ENCODE data around the gene CINP.

The CINP gene

DNA sequence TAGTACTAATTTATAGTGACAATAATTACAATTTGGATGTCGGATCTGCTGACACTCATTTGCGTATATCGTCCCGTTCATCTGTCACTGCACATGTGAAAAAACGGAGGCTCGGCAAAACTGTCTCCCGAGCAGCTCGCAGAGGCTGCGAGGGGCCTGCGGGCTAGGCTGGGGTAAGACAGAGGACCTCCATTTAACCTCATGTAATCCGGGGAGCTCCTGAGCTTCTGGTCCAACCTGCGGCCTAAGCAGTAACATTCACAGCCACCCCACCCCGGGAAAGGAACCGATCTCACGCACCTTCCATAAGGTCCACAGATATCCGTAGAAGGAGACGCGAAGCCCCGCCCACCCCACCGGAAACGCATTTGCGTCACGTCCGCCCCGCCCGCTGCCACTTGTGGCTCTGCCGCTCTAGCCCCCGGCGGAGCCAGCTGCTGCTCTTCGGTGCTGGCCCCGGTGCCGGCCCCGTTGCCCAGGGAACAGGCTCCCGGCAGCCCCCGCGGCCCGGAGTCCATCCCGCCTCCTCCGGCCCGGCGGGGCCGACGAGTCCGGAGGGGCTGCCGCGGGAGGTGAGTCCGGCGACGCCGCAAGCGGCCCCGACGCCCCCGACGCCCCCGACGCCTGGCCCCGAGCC is at the start of gene CINP, which contains the start of gene TECPR2:
Gene CINP, minus strand, starts transcription at position 346 of the 637 bp plus-strand sequence. Its CDS starts 39 bp downstream, at position 307.
Gene TECPR2, plus strand, starts transcription at position 397 of the 637 bp plus-strand sequence. CDS start 13,781 bp downstream, outside the sequence.
- DNase-seq (ENCODE audit: low spot score): peak; percentile 99

DNA sequence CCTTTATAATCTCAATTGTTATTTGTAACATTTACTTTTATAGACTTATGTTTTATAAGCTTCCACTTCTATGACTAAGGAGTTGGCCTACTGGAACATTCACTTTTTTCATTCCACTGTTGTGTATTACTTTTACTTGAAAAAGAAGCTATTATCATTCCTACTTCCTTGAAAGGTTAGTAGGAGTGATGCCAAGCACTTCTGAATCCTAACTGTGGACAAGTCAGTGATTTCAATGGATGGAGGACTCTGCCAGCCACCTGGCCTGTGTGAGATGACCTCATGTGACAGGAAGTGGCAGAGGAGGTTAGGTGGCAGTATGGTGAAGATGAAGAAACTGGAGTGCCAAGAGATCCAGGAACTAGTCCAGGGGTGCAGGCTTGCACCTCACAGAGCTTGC is 46.0 kb upstream of the CINP start:
- DNase-seq (ENCODE audit: low spot score): no peak

DNA sequence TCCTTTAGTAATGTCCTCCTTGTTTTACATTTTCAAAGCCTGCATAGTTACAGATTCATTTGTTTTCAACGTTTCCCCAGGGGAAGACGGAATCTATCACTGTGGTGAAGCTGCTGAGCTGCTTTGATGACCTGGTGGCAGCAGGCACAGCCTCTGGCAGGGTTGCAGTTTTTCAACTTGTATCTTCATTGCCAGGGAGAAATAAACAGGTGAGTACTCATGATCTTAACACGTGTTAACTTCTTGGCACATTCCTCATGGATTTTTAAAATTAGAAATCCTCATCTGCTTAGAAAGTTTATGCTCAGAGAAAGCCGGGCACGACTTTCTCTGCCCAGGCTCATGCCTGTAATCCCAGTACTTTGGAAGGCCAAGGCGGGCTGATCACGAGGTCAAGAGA is 44.6 kb upstream of the CINP start:
- DNase-seq (ENCODE audit: low spot score): no peak

DNA sequence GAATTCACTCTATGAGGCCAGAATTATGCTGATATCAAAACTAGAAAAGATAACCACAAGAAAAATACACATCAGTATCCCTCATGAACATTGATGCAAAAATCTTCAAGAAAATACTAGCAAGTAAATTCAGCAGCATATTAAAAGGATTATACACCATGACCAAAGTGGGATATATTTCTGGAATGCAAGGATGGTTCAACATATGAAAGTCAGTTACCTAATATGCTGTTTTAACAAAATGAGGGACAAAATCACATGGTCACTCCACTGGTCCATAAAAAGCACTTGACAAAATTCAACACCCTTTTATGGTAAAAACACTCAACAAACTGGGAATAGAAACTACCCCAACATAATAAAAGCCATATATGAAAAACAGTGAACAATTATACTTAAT is 40.3 kb upstream of the CINP start:
- DNase-seq (ENCODE audit: low spot score): no peak

DNA sequence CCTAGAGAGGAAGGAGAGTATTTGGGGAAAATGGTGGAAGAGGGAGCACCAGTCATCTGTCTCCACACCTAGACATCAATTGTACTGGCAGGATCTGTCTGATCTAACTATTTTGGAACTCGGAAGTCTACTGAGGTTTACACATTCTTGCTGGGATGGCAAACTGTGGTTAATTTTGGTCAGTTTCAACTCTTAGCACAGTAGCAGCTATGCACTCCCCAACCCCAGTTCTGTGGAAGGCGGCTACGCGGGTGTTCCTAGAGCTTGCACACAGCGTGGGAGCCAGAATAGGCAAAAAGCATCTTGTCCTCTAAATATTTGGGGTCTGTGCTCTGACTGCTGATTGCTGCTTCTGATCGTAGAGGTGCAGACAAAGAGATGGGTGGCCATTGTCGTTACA is 33.8 kb upstream of the CINP start:
- DNase-seq (ENCODE audit: low spot score): no peak

DNA sequence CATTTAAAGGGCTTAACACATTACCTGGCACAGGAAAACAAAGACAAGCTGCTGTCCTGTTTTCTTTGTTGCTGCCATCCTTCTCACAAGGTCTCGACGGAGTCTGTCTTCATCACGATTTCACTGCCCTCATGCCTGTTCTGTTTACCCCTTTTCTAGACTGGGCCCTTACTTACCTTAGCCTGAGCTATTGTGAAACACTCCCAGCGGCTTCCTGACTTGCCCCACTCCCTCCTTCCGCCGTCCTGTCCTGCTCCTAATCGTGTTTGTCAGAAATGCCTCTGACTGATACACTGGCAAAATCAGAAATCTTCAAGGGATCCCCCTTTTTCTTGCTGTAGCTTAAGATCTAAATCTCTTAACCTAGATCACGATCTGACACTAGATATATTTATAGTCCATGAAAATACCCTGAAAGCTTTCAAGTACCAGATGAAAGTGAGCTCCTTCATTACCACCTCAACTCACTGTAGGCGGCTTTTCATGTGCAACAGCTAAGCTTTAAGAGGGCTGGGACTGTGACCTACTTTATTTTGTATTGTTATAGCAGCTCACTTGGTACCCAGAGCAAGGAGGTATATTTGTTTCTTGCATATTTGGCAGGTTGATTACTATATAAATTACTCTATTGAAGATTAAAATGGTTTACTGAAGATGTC is 32.2 kb upstream of the CINP start:
- no peak for DNase-seq (ENCODE audit: low spot score)

DNA sequence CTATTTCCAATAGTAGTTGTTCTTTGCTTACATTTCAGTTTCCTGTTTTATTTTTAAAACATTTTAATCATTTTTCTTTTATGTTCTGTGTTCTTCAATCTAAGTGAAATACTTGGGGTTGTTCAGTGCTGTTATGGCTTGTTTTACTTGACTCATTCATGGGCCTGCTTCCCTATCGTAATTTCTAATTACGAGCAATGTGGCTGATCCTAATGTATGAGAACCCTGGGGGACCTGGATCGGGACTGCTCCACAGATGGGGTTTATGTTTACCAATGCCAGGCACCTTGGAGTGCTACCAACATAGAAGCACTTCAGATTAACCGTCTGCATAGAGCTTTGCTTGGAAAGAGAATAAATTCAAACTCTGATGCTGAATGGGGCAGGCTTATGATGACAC is 29.8 kb upstream of the CINP start:
- peak; percentile 9 for DNase-seq (ENCODE audit: low spot score)

DNA sequence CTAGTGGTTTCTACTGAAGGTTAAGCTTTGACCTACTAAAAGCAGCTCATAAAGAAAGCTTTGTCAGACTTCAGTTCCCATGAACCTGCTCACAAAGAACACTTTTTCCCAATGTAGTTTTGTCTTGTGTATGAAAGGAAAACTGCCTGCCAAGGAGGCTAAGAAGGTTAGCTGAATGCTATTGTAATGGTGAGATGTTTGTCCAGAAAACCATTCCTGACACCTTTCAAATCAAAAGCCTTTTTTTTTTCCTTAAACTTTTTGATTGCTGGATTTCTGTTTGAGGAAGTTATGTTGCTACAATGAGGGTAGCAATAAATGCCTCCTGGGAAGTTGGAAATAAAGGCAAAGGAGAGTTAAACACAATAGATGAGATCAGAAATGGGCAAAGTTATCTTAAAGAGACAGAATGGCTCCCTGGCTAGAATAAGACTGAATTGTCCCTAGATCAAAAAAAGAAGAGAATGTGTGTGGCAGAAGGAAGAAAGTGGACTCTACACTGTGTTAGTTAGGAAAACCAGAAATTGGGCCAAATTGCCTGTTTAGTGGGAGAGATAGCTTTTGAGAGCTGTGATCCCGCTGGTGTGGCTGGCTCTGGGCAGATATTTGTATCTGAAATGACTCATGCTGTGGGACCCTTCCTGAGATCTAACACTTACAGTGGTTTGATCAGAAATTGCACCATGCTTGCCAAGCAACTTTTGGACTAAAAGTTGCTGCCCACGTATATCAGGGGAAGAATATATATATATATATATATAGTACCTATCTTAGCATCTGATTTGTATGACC is 27.6 kb upstream of the CINP start:
- peak; percentile 9 for DNase-seq (ENCODE audit: low spot score)

DNA sequence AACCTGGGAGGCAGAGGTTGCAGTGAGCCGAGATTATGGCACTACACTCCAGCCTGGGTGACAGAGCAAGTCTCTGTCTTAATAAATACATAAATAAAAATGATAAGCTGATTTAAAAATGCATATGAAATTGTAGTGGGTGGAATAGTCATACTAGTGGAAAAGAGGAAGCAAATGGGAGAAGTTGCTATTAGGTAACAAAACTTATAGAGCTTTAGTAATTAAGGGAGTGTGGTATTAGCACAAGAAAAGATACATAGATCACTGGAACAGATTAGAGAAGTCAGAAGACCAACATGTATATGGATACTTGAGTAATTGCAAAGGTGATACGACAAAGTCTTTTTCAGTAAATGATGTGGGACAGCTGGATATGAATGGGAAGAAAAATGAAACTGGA is 26.6 kb upstream of the CINP start:
- no peak for DNase-seq (ENCODE audit: low spot score)

DNA sequence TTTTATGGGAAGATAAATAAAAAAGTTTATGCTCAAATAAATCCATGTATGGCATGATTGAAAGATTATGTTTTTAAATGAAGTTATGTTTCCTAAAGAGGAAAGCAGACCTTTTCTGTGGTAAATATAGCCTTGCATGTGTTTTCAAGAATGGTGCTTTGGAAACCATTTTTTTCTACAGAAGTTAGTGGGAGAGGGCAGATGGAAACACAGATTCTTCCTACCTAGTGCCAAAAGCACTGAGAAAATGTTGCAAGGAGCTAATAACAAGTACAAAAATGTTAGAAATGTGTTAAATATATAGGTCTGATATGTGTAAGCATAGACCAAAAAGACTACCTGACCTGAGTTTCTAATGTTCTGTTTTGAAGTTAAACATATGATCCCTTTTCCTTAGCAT is 24.4 kb upstream of the CINP start:
- no peak for DNase-seq (ENCODE audit: low spot score)

DNA sequence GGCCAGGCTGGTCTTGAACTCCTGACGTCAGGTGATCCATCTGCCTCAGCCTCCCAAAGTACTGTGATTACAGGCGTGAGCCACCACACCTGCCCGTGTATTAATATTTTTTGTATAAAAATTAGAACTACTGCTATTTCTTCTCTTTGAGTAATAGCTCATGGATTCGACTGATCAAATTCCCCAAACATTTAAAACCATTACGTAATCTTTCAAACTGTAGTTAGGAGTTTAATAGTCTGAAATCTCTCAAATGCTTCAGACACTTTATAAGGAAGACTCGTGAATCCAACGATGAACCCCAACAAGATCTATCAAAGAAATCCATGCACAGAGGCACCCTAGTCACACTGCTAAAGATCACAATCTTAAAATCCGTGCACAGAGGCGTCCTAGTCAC is 16.1 kb upstream of the CINP start:
- DNase-seq (ENCODE audit: low spot score): no peak

DNA sequence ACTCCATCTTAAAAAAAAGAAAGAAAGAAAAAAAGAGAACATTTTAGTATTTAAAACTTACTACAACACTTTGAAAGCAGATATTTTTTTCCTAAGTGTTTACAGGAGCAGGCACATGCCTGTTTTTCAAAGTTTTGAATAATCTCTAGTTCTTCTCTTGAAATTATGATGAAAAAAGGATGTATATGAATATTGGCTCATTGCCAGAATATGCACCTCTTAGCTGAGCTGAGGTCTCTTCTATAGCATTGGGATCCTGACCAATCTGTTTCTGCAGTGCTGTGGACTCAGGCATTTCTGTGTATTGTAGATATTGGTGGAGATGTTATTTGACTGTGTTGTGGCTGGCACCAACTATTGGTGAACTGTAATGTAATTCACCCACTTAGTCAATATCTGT is 15.0 kb upstream of the CINP start:
- no peak for DNase-seq (ENCODE audit: low spot score)

DNA sequence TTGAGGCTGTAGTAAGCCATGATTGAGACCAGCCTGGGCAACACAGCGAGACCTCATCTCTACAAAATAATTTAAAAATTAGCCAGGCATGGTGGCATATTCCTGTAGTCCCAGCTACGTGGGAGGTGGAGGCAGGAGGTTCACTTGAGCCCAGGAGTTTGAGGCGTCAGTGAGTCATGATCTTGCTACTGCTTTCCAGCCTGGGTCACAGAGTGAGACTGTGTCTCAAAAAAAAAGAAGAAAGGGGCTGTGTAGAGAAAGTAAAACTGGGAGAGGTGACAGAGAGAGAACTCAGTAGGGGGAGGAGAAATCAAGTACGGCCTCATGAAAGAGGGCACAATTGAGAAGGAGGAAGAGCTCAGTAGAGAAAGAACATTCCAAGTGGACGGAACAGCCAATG is 12.4 kb upstream of the CINP start:
- no peak for DNase-seq (ENCODE audit: low spot score)

DNA sequence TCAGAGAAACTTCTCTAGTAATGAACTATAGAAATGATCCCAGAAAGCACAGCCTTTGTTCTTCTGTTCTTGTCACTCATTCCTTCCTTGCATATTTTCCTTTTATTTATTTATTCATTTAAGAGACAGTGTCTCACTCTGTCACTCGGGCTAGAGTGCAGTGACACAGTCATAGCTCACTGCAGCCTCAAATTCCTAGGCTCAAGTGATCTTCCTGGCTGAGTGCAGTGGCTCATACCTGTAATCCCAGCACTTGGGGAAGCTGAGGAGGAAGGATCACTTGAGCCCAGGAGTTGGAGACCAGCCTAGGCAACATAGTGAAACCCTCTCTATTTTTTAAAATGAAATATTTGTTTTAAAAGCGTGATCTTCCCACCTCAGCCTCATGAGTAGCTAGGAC is 11.6 kb upstream of the CINP start:
- no peak for DNase-seq (ENCODE audit: low spot score)

DNA sequence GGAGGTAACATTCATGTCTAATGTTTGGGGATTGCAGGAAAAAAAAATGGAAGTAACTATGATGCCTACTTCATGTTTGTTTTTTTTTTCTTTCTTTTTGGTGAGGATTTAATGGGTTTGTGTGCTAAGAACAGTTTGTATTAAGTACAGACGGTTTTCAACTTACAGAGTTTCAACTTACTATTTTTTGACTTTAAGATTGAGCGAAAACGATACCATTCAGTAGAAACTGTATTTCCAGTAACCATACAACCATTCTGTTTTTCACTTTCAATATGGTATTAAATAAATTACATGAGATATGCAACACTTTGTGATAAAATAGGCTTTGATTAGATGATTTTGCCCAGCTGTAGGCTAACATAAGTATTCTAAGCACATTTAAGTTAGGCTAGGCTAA is 10.4 kb upstream of the CINP start:
- no peak for DNase-seq (ENCODE audit: low spot score)

DNA sequence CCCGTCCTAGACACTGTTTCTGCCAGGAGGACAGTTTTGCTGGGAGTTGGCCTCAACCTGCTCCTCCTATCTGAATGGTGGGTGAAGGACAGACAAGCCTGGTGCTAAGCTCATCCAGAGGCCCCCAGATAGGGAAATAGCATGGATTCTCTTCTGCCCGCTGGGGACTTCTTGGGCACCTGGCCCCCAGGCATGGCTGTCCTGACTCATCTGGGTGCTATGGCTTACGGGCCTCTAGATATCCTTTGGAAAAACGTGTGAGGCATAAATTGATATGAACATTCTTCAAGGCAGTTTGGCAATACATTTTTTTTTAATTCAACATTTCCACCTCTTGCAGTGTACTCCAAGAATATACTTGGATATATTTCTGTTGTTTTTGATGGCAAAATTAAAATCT is 8.7 kb upstream of the CINP start:
- DNase-seq (ENCODE audit: low spot score): no peak

DNA sequence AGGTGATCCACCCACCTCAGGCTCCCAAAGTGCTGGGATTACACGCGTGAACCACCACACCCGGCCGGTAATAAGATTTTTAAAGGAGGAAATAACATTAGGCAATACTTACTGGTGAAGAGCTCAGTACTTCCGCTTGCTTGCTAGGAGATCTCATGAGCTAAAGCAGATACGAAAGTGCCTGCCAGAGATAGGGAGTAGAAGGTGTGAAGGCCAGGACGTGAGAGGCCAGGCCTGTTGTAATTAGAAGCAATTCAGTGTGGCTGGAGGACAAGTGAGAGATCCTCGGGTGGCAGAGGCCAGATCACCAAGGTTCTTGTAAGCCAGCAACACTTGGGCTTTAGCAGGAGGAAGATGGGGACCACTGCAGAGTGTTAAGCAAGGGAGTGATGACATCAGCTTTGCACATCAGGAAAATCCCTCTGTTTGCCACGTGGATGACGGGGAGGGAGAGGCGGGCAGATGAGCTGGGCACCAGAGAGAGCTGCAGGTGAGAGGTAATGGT is 7.7 kb upstream of the CINP start:
- no peak for DNase-seq (ENCODE audit: low spot score)

DNA sequence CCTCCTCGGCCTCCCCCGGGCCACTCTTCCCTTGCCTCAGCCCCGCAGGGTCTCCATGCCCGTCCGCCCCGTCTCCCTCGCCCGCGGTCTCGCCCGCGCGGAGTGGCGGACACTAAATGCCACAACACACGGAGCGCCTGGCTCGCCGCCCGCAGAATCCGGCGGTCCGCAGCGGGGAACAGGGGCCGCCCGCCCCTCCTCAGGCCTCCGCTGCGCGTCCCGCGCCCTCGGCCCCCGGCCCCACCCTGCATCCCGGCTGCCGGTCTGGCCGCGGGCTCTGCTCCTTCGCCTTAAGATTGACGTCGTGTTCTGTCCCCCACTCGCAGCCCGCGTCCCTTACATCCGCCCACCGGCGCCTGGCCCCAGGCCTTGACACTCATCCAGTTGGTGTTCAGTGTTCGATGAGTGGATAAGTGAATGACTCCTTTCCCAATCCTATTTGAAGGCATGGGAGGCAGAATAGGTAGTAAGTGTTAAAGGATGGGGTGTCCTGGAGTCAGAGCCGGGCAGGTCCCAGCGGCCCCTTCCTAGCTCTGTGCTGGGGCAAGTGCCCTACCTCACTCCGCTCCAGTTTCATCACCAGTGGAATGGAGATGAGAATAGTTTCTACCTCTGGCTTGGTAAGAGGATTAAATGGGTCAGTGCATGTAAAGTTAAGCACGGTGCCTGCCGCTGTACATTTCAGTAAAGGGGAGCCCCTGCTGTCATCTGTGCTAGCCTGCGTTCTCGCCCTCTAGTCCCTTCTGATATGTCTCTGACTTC is 673 bp upstream of the CINP start:
- peak; percentile 61 for DNase-seq (ENCODE audit: low spot score)

DNA sequence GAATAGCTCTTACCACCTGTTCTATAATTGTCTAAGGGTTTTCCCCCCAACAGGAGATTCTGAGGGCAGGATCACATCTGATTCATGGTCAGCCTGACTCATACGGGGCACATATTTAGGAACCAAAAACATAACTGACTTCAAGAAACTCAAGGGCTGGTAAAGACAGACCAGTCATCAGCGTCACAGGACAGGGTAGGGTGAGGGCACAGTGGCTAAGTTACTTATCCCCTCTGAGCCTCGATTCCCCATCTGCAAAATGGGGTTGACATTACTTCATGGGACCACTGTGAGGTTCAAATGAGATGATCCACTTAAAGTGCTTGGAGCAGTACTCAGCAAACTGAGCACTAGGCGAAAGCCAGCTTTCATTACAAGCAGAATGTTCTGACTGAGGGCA is 606 bp downstream of the CINP start:
- DNase-seq (ENCODE audit: low spot score): peak; percentile 62

DNA sequence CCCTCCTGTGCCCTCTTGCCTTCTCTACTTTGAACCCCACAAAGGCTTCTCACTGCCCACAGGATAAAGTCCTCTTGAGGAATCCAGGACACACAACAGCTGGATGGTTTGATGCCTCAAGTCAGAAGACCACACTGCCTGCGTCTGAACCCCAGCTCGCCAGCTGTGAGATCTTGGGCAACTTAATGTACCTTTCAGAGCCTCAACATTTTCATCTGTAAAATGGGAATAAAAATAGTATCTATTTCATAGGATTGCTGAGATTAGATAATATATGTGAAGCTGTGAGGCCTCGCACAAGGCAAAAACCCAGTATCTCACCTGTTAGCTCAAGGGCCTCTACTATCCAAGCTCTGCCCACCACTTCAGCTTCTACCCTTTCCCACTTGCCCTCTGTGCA is 2.3 kb downstream of the CINP start:
- DNase-seq (ENCODE audit: low spot score): no peak

DNA sequence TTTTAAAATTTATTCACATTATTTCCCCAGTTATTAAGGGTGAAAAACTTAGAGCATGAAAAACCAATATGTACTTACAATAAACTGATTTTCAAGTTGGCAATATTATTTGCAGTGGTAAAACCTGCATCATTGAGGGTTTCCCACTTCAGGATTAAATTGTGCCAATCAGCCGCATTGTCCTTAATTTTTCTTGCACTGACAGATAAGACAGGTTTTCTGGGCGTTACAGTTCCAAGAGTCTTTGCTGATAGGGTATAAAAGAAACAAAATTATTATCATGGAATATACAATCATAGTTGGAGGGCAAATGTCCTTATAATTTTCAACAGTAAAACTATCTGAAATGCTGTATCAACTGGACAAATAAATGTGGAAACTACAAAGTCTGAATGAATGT is 3.3 kb downstream of the CINP start:
- no peak for DNase-seq (ENCODE audit: low spot score)

DNA sequence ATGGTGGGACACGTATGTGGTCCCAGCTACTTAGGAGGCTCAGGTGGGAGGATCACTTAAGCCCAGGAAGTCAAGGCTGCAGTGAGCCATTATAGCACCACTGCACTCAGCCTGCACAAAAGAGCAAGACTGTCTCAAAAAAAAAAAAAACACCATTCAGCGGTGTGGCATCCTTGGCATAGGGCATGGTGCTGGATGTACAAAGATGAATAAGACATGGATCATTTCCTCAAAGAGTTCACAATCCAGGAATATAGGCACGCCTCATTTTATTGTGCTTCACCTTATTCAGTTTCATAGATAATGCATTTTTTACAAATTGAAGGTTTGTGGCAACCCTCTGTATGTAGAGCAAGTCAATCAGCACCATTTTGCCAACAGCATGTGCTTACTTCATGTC is 6.4 kb downstream of the CINP start:
- DNase-seq (ENCODE audit: low spot score): no peak

Data from AG20443 (cell line).